GM21515 (cell line): ENCODE results near the gene GALNT12.

Experiments used
- ATAC-seq: cut with Tn5 transposase; IDR thresholded peaks from one replicate; pipeline ENCODE4 v1.9.1; 2021; ENCODE audit not compliant: unreplicated experiment

GALNT12 gene

DNA sequence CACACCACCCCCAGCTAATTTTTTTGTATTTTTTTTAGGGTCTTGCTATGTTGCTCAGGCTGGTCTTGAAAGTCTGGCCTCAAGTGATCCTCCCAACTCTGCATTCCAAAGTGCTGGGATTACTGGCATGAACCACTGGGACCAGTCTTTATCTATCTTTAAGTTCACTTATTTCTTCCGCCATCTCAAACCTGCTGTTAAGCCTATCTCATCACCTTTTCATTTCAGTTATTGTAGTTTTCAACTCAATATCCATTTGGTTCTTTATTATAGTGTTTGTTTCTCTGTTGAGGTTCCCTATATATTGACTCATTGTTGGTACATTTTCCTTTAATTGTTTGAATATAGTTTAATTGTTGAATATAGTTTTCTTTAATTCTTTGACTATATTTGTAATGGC, 48.1 kb downstream of the GALNT12 start:
- ATAC-seq: no peak

DNA sequence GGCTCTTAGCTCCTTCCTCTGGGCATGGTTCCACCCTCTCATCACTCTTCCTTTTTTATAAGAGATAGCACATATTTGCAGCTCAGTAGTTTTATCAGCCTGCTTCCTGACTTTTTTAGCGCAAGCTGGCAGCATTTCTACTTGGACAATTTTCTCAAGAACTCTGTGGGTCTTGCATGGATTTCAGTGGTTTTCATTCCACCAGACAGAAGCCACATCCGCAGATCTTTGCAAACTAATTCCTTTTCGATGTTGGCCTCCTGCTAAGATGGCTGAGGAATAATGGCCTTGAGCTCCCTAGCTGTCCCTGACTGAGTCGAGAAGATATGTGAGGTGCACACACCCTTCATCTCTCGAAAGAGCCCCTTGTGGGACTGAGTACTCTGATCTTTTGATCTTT, 49.5 kb downstream of the GALNT12 start:
- no peak for ATAC-seq

DNA sequence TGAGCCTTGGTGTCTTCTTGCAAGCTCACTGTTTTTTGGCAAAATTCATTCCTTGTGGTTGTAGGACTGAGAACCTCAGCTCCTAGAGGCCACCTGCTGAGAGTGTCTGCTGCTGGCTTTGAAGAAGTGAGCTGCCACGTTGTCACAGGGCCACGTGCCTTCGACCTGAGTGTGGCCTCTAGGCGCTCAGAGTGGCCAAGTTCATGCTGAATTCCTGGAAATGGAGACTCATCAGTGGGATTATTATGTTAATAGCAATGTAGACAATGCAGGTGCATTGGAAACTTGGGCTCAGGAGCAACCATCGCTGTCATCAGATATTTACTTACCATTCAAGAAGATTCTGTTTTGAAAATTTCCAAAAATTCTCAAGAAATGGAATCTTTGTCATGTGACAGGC, 52.5 kb downstream of the GALNT12 start:
- ATAC-seq: no peak

DNA sequence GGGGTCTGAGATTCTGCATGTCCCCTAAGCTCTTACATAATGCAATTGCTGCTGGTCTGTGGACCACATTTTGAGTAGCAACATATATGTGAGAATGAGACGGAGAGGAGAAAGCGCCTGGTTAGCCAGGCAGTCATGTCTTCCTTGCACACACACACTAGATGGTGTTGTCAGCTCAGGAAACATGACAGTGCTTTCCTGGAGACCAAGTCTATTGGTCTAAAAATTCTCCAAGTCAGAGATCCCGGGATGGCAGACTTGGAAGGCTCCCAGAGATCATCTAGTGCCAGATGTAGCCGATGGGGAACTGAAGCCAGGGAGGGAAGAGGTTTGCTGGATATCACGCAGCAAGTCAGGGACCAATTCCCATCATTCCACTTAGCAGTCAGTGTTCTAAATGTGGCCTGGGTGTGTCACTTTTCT, 53.4 kb downstream of the GALNT12 start:
- ATAC-seq: no peak

DNA sequence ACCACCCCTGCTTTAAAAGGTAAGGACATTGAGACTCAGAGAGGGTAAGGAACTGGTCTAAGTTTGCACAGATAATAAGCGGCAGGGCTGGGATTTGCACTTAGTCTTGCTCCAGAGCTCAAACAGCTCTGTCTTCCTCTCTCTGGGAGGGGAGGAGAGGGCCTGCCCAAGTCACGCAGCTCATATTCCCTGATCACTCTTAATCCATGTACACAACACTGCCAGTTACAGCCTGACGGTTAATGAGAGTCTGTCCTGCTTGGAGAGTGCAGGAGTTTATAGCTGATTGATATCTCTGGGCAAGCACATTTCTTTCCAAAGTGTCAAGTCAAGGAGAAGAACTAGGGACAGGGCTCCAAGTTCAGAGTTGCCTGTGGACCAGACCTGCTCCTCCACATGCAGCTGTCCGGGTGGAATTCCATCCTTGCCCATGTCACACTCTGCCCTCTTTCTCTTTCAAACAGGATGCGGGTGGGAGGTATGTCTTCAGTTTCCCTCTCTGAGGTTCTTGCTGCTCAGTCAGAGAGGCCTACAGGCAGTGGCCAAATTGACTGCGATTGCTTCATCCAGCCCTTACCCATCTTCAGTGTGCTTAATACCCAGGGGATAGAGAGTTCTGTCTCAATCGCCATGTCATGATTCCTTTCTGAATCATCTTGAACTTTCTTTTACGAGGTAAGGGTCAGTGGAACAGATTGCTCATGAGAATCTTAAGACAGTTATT, 54.5 kb downstream of the GALNT12 start:
- no peak for ATAC-seq

DNA sequence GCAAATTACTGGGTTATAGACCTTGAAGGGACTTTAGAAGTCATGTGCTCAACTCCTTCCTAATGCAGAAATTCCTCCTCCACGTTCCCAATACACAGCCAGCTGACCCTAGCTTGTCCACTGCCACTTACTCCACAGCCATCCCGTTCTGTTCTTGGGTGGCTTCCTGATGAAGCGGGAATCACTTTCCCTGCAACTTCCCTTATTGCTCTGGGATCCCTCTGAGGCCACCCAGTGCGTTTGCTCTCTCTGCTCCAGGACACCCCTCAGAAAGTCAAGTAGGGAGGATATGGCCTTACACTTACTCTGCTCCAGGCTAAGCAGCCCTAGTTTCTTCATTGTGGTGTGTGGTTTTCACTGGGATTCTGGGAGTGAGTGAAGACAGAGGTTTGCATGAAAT, 55.5 kb downstream of the GALNT12 start:
- no peak for ATAC-seq

DNA sequence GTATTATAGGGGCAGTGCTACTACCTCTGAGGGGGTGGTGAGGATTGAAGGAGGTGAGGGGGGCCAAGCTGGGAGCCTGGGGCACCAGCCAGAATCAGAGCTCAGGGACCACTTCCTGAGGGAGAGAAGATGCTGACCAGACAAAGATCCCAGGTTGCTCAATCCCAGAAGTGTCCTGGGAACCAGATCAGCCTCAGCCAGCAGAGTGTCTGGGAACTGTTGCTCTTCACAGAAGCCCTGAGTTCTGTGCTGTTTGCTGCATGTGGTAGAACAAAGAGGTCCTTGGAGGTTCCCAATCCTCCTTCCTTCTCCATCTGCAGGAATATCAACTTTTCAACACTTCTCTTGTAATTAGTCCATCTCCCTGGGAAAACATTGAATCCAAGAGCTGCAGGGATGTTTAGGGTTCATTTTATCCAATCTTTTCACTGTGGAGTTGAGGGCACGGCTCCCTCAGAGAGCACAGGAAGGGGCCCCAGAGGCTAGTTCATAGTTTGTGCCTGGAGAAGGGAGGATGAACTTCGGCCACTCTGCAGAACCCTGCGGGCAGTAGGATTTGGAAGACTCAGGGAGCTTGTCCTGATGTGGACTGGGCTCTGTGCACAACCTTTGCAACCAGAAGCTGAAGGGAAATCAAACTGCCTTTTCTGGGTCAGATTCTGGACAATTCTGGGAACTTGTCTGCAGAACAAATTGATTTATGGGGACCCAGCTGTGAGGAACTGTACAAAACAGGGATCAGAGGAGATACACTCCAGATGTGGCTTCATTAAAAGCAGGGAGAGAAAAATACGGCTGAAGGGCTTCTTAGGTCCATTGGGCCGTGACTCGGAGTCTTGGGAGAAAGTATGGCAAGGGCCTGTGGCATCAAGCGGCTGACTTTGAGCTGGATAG, 57.1 kb downstream of the GALNT12 start:
- ATAC-seq: no peak

DNA sequence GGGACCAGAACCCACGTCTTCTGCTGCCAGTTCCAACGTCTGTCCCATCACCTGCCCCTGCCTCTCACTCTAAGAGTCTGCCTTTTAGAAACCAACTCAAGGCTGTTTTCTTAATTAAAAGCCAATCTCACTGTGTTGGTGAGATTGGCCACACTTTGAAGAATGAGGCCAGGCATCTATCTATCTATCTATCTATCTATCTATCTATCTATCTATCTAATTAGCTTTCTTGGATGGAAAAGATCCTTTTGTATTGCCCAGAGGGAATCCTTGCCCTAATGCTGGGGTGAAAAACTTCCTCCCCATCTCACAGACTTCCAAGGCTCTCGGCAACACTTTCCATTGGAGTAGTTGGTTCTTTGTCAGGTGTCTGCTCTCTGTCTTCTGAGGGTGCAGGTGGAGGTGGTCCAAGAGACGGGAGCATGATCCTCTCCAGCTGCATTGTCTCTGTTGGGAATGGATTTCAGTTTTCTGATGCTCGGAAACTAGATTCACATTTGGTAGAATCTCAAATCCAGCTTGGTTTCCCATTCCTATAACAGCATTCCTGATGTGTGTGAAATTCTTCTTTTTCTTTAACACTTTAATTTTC, 57.9 kb downstream of the GALNT12 start:
- ATAC-seq: no peak

DNA sequence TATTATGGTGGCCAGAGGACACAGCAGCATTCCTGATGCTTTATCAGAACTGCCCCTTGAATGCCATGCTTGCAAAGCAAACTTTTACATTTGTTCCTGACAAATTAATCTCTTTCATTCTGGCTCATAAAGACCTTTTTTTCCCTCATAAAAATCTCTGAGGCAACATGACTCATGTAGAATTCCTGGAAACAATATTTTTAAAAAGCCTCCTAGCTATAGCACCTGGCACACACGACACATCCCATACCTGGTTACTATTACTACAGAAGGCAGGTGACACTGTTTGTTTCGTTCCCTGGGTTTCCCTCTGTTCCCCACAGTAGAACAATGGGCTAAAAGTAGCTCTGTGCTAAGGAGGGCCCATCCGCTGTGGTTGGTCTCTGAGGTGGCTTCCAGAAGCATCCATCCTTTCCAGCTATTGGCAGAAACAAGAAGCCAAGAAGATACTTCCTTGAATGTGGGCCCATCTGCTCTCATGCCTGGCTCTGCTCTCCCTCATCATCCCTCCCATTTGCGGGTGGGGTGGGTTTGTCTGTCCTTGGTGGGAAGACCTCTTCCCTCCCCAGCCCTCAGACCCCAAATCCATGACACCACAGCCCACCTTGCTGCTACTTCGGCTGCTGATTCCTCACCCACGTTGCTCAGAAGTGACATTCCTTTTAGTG, 59.1 kb downstream of the GALNT12 start:
- no peak for ATAC-seq

DNA sequence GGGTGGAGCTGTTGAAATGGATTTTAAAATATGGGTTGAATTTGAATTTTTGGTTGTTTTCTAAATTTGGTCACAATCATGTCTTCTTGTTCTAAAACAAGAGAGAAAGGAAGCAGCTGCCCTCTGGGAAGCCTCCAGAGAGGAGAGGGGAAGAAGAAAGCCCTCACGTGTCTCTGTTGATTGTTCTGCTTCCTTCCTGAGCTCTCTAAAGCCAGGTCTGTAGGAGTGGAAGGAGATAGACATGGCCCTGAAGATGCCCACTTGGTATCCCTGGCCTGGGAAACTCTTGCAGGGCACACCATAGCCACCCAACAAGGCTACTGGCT, 59.6 kb downstream of the GALNT12 start:
- no peak for ATAC-seq

DNA sequence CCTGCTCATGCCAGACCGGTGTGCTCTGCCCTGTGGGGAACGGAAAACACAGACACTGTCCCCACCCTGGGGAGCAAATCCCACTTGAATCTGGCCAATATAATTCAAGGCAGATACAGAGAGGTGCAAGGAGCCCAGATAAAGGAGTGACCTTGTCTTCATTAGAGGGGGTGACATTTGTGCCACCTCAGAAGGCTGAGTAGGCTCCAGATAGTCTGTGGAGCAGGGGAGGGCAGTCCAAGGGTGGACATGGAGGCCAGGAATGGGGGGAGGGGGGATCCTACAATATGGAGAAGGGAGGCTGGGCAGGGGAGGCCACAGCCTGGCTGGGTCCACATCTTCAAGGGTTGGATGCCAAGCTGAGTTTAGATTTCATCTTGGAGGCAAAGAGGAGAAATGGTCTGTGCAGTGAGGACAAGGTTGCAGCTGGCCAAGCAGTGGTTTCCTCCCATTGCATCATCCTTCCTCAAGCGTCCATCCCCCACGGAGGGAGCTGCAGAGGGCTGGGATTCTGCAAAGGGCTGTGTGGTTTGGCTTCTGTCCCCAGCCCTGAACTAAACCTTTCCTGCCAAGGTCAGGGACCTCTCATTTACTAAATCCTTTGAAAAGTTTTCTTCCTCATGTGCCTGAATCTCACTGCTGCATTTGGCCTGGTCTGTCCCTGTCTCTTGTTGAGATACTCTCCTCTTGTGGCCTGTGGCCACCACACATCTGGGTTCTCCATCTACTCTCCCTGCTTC, 60.1 kb downstream of the GALNT12 start:
- no peak for ATAC-seq

DNA sequence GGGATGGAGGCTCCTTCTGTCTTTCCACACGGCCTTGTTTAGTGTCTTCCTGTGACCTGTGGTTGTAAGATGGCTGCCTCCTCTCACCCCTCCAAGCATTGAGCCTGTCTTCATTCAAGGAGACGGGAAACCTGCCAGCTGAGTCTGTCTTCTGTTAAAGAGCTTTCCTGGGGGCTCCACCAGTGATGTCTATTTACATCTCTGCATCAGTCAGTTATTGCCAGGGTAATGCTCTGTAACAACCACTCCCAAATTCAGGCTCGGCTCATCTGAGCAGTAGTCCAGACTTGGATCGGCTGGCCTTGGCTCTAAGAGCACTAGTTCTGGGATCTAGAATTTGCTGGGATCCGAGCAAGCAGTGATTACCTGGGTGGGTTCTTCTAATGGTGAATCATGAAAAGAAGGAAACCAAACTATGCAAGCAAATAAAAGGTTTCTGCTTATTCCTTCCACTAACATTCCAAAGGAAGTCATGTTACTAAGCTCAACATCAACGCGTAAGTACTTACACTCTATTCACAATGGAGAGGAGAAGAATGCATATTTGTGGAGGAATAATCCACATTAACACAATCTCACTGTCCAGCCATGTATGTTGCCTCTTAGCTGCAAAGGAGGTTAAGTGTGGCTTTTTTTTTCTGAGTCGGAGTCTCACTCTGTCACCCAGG, 61.7 kb downstream of the GALNT12 start:
- no peak for ATAC-seq

DNA sequence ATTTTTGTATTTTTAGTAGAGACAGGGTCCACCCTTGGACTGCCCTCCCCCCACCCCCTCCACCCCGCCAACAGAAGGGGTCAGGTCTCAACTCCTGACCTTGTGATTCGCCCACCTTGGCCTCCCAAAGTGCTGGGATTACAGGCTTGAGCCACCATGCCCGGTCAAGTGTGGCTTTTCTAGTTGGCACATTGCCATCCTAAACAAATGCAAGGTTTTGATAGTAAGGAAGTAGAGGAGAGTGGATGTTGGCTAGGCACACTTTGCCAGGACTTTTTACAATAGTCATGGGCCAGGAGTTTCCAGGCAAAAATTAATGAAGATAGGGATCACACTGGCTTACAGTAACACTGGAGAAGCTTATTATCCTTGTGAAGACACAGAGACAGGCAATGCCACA, 62.4 kb downstream of the GALNT12 start:
- ATAC-seq: no peak

DNA sequence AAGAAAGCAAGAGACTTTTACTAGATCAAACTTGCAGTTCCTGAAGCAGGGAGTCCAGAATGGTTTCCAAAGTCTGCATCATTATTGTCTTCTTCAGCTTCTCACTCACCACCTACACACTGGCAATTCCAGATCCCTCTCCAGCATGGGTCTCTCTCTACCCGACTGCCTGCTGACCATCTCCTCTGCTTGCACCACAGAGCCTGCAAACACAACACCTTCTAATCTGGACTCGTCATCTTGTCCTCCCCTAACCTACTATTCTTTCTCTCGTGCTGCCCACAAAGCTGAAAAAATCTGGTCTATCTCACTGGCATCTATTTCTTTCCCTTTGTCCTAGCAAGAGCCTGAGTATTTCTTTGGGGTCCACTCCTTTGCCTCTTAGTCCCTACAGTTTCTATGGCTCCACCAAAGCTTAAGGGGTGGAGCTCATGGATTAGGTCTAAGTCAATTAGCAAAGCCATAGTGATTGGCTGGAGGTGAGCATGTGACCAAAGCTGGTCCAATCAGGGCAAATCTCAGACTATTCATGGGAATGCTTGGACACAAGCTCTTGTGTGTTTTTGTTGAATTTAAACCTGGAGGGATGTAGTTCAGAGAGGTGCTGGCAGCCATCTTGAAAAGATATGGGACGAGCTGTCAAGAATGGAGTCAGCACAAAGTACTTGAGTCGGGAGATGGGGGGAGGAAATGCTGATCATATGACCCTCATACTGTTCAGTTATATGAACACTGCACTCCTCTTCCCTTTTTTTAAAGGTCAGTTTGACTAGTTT, 63.5 kb downstream of the GALNT12 start:
- no peak for ATAC-seq

DNA sequence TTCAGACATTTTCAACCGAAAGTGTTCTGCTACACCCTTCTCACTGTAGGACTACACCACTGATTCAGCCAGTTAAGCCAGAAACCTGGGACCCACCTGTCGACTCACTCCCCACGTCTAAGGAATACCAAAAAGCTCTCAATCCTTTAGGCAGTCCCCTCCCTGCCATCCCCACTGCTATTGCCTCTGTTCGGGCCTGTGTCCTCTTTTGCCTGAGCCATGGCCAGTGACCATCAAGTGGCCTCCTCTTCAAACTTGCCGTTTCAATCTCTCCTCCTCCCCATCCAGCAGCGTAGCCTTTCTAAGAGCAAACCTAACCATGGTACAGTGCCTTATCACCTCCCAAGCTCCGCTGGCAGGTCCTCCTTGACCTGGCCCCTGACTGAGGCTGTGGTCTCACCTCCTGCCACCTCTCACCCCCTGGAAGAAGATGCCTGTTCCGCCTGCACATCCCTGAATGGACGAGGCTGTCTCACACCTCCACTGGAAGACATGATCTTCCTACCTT, 64.1 kb downstream of the GALNT12 start:
- no peak for ATAC-seq

DNA sequence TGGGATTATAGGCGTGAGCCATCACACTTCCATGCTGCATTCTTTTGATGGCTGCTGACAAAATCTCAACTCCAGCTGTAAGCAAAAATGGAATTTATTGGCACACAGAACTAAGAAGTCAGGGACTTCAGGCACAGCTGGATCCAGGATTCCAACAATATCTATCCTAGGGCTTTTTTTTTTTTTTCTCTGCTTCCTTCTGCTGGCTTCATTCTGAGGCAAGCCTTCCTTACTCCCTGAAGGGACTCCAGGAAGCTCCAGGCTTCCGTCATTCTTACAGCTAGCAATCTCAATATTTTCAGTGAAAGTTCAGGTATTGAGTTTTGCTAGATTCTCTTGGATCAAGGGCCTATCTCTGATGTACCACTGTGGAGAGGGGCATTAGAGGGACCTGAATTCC, 66.1 kb downstream of the GALNT12 start:
- no peak for ATAC-seq

DNA sequence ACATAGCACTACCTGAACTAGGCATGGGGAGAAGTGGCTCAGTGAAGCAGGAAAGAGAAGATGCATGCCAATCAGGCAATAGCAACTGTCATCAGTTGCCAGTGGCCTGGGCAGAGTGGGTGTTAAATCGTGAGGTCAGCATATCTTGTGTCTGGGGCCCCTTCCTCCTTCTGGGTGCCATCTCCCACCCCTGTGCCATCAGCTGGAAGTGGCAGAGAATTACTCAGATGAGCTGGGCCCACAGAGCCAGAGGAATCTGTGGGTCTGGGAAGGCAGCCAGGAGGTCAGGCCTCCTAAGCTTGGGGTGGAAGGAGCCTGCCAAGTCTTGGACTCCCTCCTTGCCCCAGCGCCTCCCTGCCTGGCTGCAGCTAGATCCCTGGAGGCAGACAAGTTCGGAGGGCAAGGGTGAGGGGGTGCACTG, 66.5 kb downstream of the GALNT12 start:
- no peak for ATAC-seq

DNA sequence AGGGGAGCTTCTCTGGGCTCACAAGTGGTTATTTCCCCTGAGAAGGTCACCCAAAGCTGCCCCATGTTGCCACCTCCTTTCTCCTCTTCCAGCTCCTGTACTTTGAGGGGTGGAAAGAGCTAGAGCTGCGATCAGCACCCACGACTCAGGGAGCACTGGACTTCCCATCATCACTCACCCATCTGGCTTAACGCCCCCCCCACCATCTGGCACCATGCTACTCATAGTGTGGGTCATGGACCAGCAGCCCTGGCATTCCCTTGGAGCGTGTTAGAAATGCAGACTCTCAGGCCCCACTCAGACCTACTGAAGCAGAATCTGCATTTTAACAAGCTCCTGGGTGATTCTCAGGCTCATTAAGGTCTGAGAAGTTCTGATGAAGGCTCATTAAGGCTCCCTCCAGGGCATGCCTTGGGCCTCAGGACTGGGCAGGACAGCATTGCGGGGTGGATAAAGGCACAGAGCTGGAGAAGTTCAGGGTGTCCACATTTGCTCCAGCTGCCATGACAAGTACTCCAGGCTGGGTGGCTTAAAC, 67.3 kb downstream of the GALNT12 start:
- ATAC-seq: no peak

DNA sequence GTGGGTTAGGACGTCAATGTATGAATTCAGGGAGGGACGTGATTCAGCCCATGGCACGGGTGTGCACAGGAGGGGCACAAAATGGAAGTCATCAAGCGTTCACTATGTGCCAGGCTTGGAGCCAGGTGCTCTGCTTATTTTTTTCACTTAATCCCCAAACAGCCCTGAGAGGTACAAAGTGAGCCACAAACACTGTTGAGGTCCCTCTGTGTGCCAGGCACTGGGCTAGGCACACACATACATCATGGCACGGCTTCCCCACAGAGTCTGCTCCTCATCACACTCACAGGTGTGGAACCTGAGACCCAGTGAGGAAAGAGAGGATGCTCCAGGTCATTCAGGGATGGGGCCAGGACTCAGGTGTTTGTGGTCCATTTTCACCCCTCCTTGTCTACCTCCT, 68.1 kb downstream of the GALNT12 start:
- no peak for ATAC-seq
